Hematopoietic multipotent progenitor cell treated with erythropoietin and hydrocortisone succinate and interleukin-3 and kit ligand, for 17 days (in vitro differentiated cells): ENCODE data around the gene IGSF22.

Source experiments
- DNase-seq: peaks from one replicate; pipeline ENCODE4 v3.0.0-alpha.2; 2015; ENCODE audit warnings: low spot score

IGSF22 gene

GRCh38 chr11:18726040-18726439 is at the start of gene IGSF22:
IGSF22 (minus strand) TSS chr11:18726188; CDS start chr11:18724236, 1,952 bp downstream.
- no peak for DNase-seq

- DNase-seq = no peak
Observed at GRCh38 chr11:18774801-18775200, 48.8 kb upstream of the IGSF22 start.

- DNase-seq = no peak
Observed at GRCh38 chr11:18773681-18774080, 47.7 kb upstream of the IGSF22 start.

- DNase-seq = no peak
Observed at GRCh38 chr11:18773104-18773503, 47.1 kb upstream of the IGSF22 start.

GRCh38 chr11:18772211-18772610 is 46.2 kb upstream of the IGSF22 start:
- no peak for DNase-seq

- DNase-seq = no peak
Observed at GRCh38 chr11:18771266-18772035, 45.5 kb upstream of the IGSF22 start.

- DNase-seq = no peak
Observed at GRCh38 chr11:18770479-18771125, 44.6 kb upstream of the IGSF22 start.

GRCh38 chr11:18769802-18770456 is 43.9 kb upstream of the IGSF22 start:
- DNase-seq = no peak

GRCh38 chr11:18768978-18769377 is 43.0 kb upstream of the IGSF22 start:
- no peak for DNase-seq

- DNase-seq = no peak
Observed at GRCh38 chr11:18768472-18768901, 42.5 kb upstream of the IGSF22 start.

GRCh38 chr11:18766015-18766414 is 40.0 kb upstream of the IGSF22 start:
- DNase-seq = no peak

GRCh38 chr11:18765554-18765953 is 39.6 kb upstream of the IGSF22 start:
- no peak for DNase-seq

- DNase-seq = no peak
Observed at GRCh38 chr11:18761741-18762140, 35.8 kb upstream of the IGSF22 start.

GRCh38 chr11:18761144-18761543 is 35.2 kb upstream of the IGSF22 start:
- DNase-seq = no peak

GRCh38 chr11:18757811-18758210 is 31.8 kb upstream of the IGSF22 start:
- no peak for DNase-seq

GRCh38 chr11:18756889-18757288 is 30.9 kb upstream of the IGSF22 start:
- DNase-seq = no peak

GRCh38 chr11:18754308-18754707 is 28.3 kb upstream of the IGSF22 start:
- DNase-seq = no peak

- DNase-seq = no peak
Observed at GRCh38 chr11:18752502-18752901, 26.5 kb upstream of the IGSF22 start.

- DNase-seq = no peak
Observed at GRCh38 chr11:18750944-18751343, 25.0 kb upstream of the IGSF22 start.

GRCh38 chr11:18749681-18750319 is 23.8 kb upstream of the IGSF22 start:
- DNase-seq = no peak

GRCh38 chr11:18748766-18749365 is 22.9 kb upstream of the IGSF22 start:
- DNase-seq = no peak

GRCh38 chr11:18745251-18745650 is 19.3 kb upstream of the IGSF22 start:
- DNase-seq = no peak
